Activated CD4-positive, alpha-beta T cell treated with anti-CD3 and anti-CD28 coated beads, Interleukin-2, amount 50 U/mL, for 24 hours (primary cell): ENCODE results near the gene ACSL4.
"Not testable (repeated sequence)": the region's sequence is repeated elsewhere in the genome, so short reads cannot be mapped to it uniquely, and the experiment has no call there.

Experiments
- DNase-seq, 2 donors: peaks; one replicate each; pipeline ENCODE4 v3.0.0-alpha.2; 2020; ENCODE audit warnings: low read depth in 1 of 2, low spot score in 1 of 2

The ACSL4 gene

GRCh38 chrX:109732017-109732801 lies 848 bp downstream of the ACSL4 start:
- peak in 1 of 2 donors; percentile 4 for DNase-seq

- no peak for DNase-seq
These were observed 4.9 kb downstream of the ACSL4 start for GRCh38 chrX:109728173-109728535.

GRCh38 chrX:109724971-109725370 lies 8.1 kb downstream of the ACSL4 start:
- not testable (repeated sequence) for DNase-seq

- no peak for DNase-seq
These were observed 12.1 kb downstream of the ACSL4 start for GRCh38 chrX:109720947-109721346.

GRCh38 chrX:109719264-109719663 lies 13.8 kb downstream of the ACSL4 start:
- no peak for DNase-seq

GRCh38 chrX:109716431-109717028 lies 16.5 kb downstream of the ACSL4 start:
- no peak for DNase-seq

- no peak for DNase-seq
These were observed 18.6 kb downstream of the ACSL4 start for GRCh38 chrX:109714340-109714958.

- DNase-seq: no peak
These were observed 22.9 kb downstream of the ACSL4 start for GRCh38 chrX:109710181-109710580.

- DNase-seq: no peak
These were observed 23.9 kb downstream of the ACSL4 start for GRCh38 chrX:109709129-109709631.

GRCh38 chrX:109707720-109708119 lies 25.3 kb downstream of the ACSL4 start:
- no peak for DNase-seq

GRCh38 chrX:109707319-109707718 lies 25.7 kb downstream of the ACSL4 start:
- DNase-seq: no peak

GRCh38 chrX:109704563-109704962 lies 28.5 kb downstream of the ACSL4 start:
- DNase-seq: no peak

- no peak for DNase-seq
These were observed 35.2 kb downstream of the ACSL4 start for GRCh38 chrX:109697855-109698254.

GRCh38 chrX:109696146-109696740 lies 36.8 kb downstream of the ACSL4 start:
- DNase-seq: no peak

- DNase-seq: no peak
These were observed 37.4 kb downstream of the ACSL4 start for GRCh38 chrX:109695637-109696036.

- DNase-seq: no peak
These were observed 41.3 kb downstream of the ACSL4 start for GRCh38 chrX:109691752-109692151.

- DNase-seq: no peak
These were observed 41.8 kb downstream of the ACSL4 start for GRCh38 chrX:109691277-109691676.

- no peak for DNase-seq
These were observed 45.2 kb downstream of the ACSL4 start for GRCh38 chrX:109687903-109688302.

GRCh38 chrX:109685656-109686078 lies 47.4 kb downstream of the ACSL4 start:
- DNase-seq: no peak

- no peak for DNase-seq
These were observed 48.9 kb downstream of the ACSL4 start for GRCh38 chrX:109684136-109684535.

- no peak for DNase-seq
These were observed 51.5 kb downstream of the ACSL4 start for GRCh38 chrX:109681475-109682081.
